CD8-positive, alpha-beta memory T cell (primary cell): ENCODE results near the gene IFIT3. TPM values are rescaled to one million over a fixed set of nuclear protein-coding genes. Genes with fewer than 3 reads are reported as not detected.

Experiments used
- CTCF ChIA-PET: fragments of 350-600 bp; sonication (Branson Sonifier 250); formaldehyde crosslinking; loops from one replicate; lab custom pipeline; 2021; ENCODE audit warnings: antibody characterized with exemption; lab: Charles Lee
- POLR2A ChIA-PET: fragments of 350-600 bp; sonication (Branson Sonifier 250); formaldehyde crosslinking; loops from one replicate; lab custom pipeline; 2021; ENCODE audit warnings: antibody characterized with exemption; lab: Charles Lee
- DNase-seq, 5 donors: peaks; one replicate each; pipeline versions ENCODE4 v3.0.0 to v3.0.0-alpha.2; 2020 to 2022; ENCODE audit warnings: mixed read lengths in 1 of 5
- H3K27ac ChIP-seq: one replicate; pipeline ENCODE4 v1.7.0; 2013; ENCODE audit warnings: low read depth, mild to moderate bottlenecking, low read length, moderate library complexity
- H3K27me3 ChIP-seq: 2 replicates; pipeline ENCODE4 v1.7.0; 2013; ENCODE audit warnings: low read length, mild to moderate bottlenecking; ENCODE audit not compliant: insufficient read depth, poor library complexity, severe bottlenecking
- H3K36me3 ChIP-seq: 2 replicates; pipeline ENCODE4 v1.7.0; 2013; ENCODE audit warnings: mild to moderate bottlenecking, low read length, moderate library complexity; ENCODE audit not compliant: insufficient read depth
- H3K4me1 ChIP-seq: 2 replicates; pipeline ENCODE4 v1.7.0; 2013; ENCODE audit warnings: mild to moderate bottlenecking, low read length, moderate library complexity; ENCODE audit not compliant: insufficient read depth
- H3K4me3 ChIP-seq: 2 replicates; pipeline ENCODE4 v1.7.0; 2013; ENCODE audit warnings: mild to moderate bottlenecking, low read length
- H3K9me3 ChIP-seq: 2 replicates; pipeline ENCODE4 v1.7.0; 2013; ENCODE audit warnings: mild to moderate bottlenecking, low read length
- H3K27ac Mint-ChIP-seq, 8 donors: one replicate each; pipeline ENCODE4 v1.8.0; 2020 to 2021; ENCODE audit warnings: mixed read lengths in 8 of 8, mild to moderate bottlenecking in 6 of 8, inconsistent platforms in 3 of 8, moderate library complexity in 3 of 8
- H3K27me3 Mint-ChIP-seq, 2 donors: one replicate each; pipeline ENCODE4 v1.8.0; 2020 to 2021; ENCODE audit warnings: mixed read lengths in 2 of 2, mild to moderate bottlenecking in 1 of 2, moderate library complexity in 1 of 2
- H3K36me3 Mint-ChIP-seq, 3 donors: one replicate each; pipeline ENCODE4 v1.8.0; 2020 to 2021; ENCODE audit warnings: mixed read lengths in 3 of 3, inconsistent platforms in 1 of 3, mild to moderate bottlenecking in 1 of 3
- H3K4me1 Mint-ChIP-seq, 3 donors: one replicate each; pipeline ENCODE4 v1.8.0; 2020 to 2021; ENCODE audit warnings: mixed read lengths in 3 of 3, inconsistent platforms in 1 of 3, mild to moderate bottlenecking in 1 of 3
- H3K4me3 Mint-ChIP-seq, 7 donors: one replicate each; pipeline ENCODE4 v1.8.0; 2020 to 2021; ENCODE audit warnings: mixed read lengths in 7 of 7, mild to moderate bottlenecking in 6 of 7, moderate library complexity in 4 of 7, inconsistent platforms in 2 of 7
- H3K9me3 Mint-ChIP-seq, 5 donors: one replicate each; pipeline ENCODE4 v1.8.0; 2020 to 2022; ENCODE audit warnings: mixed read lengths in 5 of 5, mild to moderate bottlenecking in 3 of 5, moderate library complexity in 2 of 5, inconsistent platforms in 1 of 5
- polyA plus RNA-seq: library from polyadenylated mRNA; unstranded; fragments of 300-500 nt; fragmentation: Illumina TruSeq; gene quantifications from one replicate; pipeline ENCODE4 v1.2.3, GENCODE V29; 2021
- total RNA-seq, 2 experiments: library from RNA; stranded (reverse); gene quantifications; one replicate each; pipeline ENCODE4 v1.2.3, GENCODE V29; 2021

IFIT3 gene
- total and polyA plus RNA-seq, 3 experiments from 2014 or later: 0.35 to 3.7 (median 0.63) TPM

- Mint-ChIP-seq H3K27ac (no peak overlapping the region), H3K27me3 (peaks cover 2 to 3% of the 10 kb centered on the region in 2 donors), H3K9me3 (no peaks in the 10 kb centered on the region), H3K4me1 (no peaks in the 10 kb centered on the region), H3K4me3 (no peak overlapping the region), H3K36me3 (peaks cover 0 to 3% (median 2%) of the 10 kb centered on the region in 3 donors)
- Histone ChIP-seq H3K27me3 (no peaks in the 10 kb centered on the region), H3K4me1 (no peaks in the 10 kb centered on the region), H3K4me3 (no peak overlapping the region), H3K36me3 (no peaks in the 10 kb centered on the region), H3K9me3 (no peaks in the 10 kb centered on the region), H3K27ac (no peak overlapping the region)
- no peak for DNase-seq
- CTCF ChIA-PET: interaction anchor here (1.1 kb wide), 1 partner anchor 16 kb away, joined by 3 read pairs; no protein-coding TSS in a partner anchor
- POLR2A ChIA-PET: no interaction called here
Measured at GRCh38 chr10:89379103-89379502, 51.3 kb downstream of the IFIT3 start.

GRCh38 chr10:89382757-89383156, 55.0 kb downstream of the IFIT3 start:
- H3K27ac ChIP-seq: no peak overlapping the region
- no peak for DNase-seq
- no peak overlapping the region for H3K27ac Mint-ChIP-seq
- ChIA-PET POLR2A (no interaction called here), CTCF (no interaction called here)
- no peaks in the 10 kb centered on the region for H3K36me3 ChIP-seq
- H3K27me3 ChIP-seq: no peaks in the 10 kb centered on the region
- no peaks in the 10 kb centered on the region for H3K4me1 Mint-ChIP-seq
- H3K36me3 Mint-ChIP-seq: peaks cover 0 to 2% (median 0%) of the 10 kb centered on the region in 3 donors
- no peak overlapping the region for H3K4me3 Mint-ChIP-seq
- H3K9me3 Mint-ChIP-seq: no peaks in the 10 kb centered on the region
- H3K4me1 ChIP-seq: no peaks in the 10 kb centered on the region
- H3K27me3 Mint-ChIP-seq: peaks cover 0 to 4% of the 10 kb centered on the region in 2 donors
- H3K9me3 ChIP-seq: no peaks in the 10 kb centered on the region
- no peak overlapping the region for H3K4me3 ChIP-seq

DNA sequence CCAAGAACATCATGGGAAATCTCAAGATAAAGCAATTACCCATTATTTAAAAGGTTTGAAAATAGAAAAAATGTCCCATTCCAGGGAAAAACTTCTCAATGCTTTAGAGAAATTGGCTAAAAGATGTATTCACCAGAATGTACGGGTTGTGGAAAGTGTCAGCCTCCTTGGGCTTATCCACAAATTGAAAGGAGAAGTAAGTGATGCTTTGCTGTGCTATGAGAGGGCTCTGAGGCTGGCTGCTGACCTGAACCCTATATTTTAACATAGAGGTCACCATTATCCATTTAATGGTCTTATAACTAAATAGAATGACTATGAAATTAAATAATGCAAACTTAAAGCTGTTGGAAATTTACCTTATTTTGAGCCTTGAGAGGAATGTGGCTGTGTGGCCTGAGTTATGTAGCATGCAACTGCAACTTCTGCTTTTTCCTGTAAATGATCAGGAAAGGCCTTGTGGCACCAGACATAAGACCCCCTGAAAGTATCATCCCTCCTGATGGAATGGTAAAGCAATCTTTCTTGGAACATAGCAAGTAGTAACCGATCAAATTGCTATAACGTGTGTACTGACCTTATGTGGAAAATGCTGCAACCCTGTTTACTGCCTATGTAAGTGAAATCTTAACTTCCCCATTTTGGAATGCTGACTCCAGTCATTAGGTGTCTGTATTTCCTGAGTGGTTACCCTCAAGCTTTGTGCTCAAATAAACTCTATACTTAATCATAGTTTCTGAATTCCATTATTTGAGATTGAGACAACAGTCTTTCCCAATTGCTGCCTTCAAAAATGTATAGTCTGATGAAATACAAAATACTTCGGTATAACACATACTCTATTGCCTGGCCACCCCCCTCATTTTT, 56.9 kb downstream of the IFIT3 start:
- Mint-ChIP-seq H3K4me3 (no peak overlapping the region), H3K9me3 (no peaks in the 10 kb centered on the region), H3K27ac (no peak overlapping the region), H3K36me3 (peaks cover 0 to 2% (median 0%) of the 10 kb centered on the region in 3 donors), H3K27me3 (peaks cover 0 to 1% of the 10 kb centered on the region in 2 donors), H3K4me1 (no peaks in the 10 kb centered on the region)
- no peaks in the 10 kb centered on the region for H3K9me3 ChIP-seq
- DNase-seq: no peak
- no peaks in the 10 kb centered on the region for H3K4me1 ChIP-seq
- no peaks in the 10 kb centered on the region for H3K36me3 ChIP-seq
- H3K27ac ChIP-seq: no peak overlapping the region
- H3K27me3 ChIP-seq: no peaks in the 10 kb centered on the region
- H3K4me3 ChIP-seq: no peak overlapping the region
- POLR2A ChIA-PET: no interaction called here
- CTCF ChIA-PET: interaction anchor here (0.8 kb wide), 1 partner anchor 78 kb away, joined by 3 read pairs; no protein-coding TSS in a partner anchor

DNA sequence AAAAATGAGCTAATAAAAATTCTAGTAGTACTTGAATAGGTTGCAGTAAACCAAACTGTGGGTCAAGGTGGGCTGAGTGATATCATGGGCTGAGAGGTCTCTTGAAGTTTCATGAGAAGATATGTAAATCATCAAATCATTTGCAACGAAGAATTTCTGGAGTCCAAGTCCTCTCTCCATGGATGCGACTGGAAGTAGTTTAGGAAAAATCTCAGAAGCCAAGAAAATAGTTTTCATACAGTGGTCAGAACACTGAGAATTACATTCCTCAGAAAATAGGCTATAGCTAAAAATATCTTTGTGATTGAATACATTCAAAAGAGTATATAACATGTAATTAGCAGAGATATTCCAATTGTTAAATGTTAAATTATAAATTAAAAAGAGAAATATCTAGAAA, 61.0 kb downstream of the IFIT3 start:
- ChIA-PET CTCF (interaction anchor here (0.8 kb wide), 1 partner anchor 20 kb away, joined by 3 read pairs; no protein-coding TSS in a partner anchor), POLR2A (no interaction called here)
- Mint-ChIP-seq H3K27me3 (peaks cover 0 to 1% of the 10 kb centered on the region in 2 donors), H3K4me1 (peaks cover 16 to 22% (median 22%) of the 10 kb centered on the region in 3 donors), H3K9me3 (no peaks in the 10 kb centered on the region), H3K4me3 (peak overlapping the region in 1 of 7 donors; percentile 28), H3K36me3 (peaks cover 0 to 3% (median 0%) of the 10 kb centered on the region in 3 donors), H3K27ac (no peak overlapping the region)
- peaks cover 11% of the 10 kb centered on the region for H3K4me1 ChIP-seq
- no peaks in the 10 kb centered on the region for H3K27me3 ChIP-seq
- H3K36me3 ChIP-seq: no peaks in the 10 kb centered on the region
- H3K4me3 ChIP-seq: no peak overlapping the region
- no peak for DNase-seq
- no peaks in the 10 kb centered on the region for H3K9me3 ChIP-seq
- H3K27ac ChIP-seq: no peak overlapping the region

DNA sequence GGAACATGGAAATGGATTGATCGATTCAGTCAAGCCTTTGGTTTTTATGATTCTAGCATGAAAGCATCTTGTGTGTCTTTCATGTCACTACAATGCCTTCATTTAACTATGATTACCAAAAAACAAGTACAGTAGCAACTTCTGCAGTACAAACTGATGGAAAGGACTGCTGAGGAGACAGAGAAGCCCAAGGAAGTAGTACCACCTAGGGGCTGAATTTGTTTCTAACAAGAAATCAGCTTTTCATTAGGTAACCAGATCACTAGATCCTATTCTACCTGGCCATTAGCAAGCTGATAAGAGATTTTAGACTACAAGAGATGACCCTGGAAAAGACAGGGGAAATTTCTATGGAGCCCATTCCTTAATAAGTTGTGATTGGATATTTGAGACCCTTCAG, 61.5 kb downstream of the IFIT3 start:
- Histone ChIP-seq H3K27me3 (no peaks in the 10 kb centered on the region), H3K4me3 (no peak overlapping the region), H3K4me1 (peaks cover 15% of the 10 kb centered on the region), H3K36me3 (no peaks in the 10 kb centered on the region), H3K27ac (no peak overlapping the region), H3K9me3 (no peaks in the 10 kb centered on the region)
- peaks cover 0 to 1% of the 10 kb centered on the region in 2 donors for H3K27me3 Mint-ChIP-seq
- ChIA-PET CTCF (no interaction called here), POLR2A (no interaction called here)
- peaks cover 16 to 26% (median 25%) of the 10 kb centered on the region in 3 donors for H3K4me1 Mint-ChIP-seq
- DNase-seq: no peak
- peaks cover 0 to 3% (median 0%) of the 10 kb centered on the region in 3 donors for H3K36me3 Mint-ChIP-seq
- H3K4me3 Mint-ChIP-seq: peak overlapping the region in 1 of 7 donors; percentile 48
- no peaks in the 10 kb centered on the region for H3K9me3 Mint-ChIP-seq
- H3K27ac Mint-ChIP-seq: peak overlapping the region in 2 of 8 donors; percentile 21 to 33

Other genes with a start within 250 kb of the IFIT3 start
- gene CH25H, start 120.7 kb upstream of the IFIT3 start, total RNA-seq: not detected
- 0.24 TPM for gene CH25H, start 120.7 kb upstream of the IFIT3 start, polyA plus RNA-seq
- gene LIPA, start 76.2 kb upstream of the IFIT3 start, total RNA-seq: 10 to 100 TPM; 22.9 to 23.9 TPM
- gene LIPA, start 76.2 kb upstream of the IFIT3 start, polyA plus RNA-seq: 98.0 TPM
- gene IFIT2, start 26.0 kb upstream of the IFIT3 start, total RNA-seq: 1 to 10 TPM; 1.3 to 1.5 TPM
- 7.1 TPM for gene IFIT2, start 26.0 kb upstream of the IFIT3 start, polyA plus RNA-seq
- not detected for gene IFIT1B, start 50.1 kb downstream of the IFIT3 start, total RNA-seq
- gene IFIT1B, start 50.1 kb downstream of the IFIT3 start, polyA plus RNA-seq: 0.14 TPM
- gene IFIT1, start 64.6 kb downstream of the IFIT3 start, total RNA-seq: under 1 TPM; 0.39 to 0.71 TPM
- gene IFIT1, start 64.6 kb downstream of the IFIT3 start, polyA plus RNA-seq: 4.1 TPM
- gene IFIT5, start 86.6 kb downstream of the IFIT3 start, total RNA-seq: 1 to 10 TPM; 6.2 to 6.5 TPM
- 7.9 TPM for gene IFIT5, start 86.6 kb downstream of the IFIT3 start, polyA plus RNA-seq
- gene SLC16A12, start 207.6 kb downstream of the IFIT3 start, total RNA-seq: not detected
- not detected for gene SLC16A12, start 207.6 kb downstream of the IFIT3 start, polyA plus RNA-seq